ENCODE measurements around the gene EDN1. TPM values are rescaled to one million over a fixed set of nuclear protein-coding genes. Genes with fewer than 3 reads are reported as not detected.

The EDN1 gene
- total RNA-seq, 2 experiments from 2014 or later = 0.10 TPM; not detected in 1

GRCh38 chr6:12291839-12292604, 1.9 kb downstream of the EDN1 start:
- no peaks in the 10 kb centered on the region for H3K9me3 Mint-ChIP-seq
- CTCF ChIA-PET = interaction anchor here (1.0 to 3.4 kb wide), 2 partner anchors 8 to 636 kb away, joined by 3 to 23 read pairs; no protein-coding TSS in a partner anchor

GRCh38 chr6:12293235-12293930, 3.2 kb downstream of the EDN1 start:
- ChIA-PET POLR2A (no interaction called here), CTCF (no interaction called here)
- no peak for DNase-seq
- peaks cover 44% of the 10 kb centered on the region for H3K27me3 Mint-ChIP-seq
- no peaks in the 10 kb centered on the region for H3K9me3 Mint-ChIP-seq
- H3K4me1 Mint-ChIP-seq = peaks cover 20% of the 10 kb centered on the region
- no peak overlapping the region for H3K4me3 Mint-ChIP-seq
- no peak overlapping the region for H3K27ac Mint-ChIP-seq
- no peaks in the 10 kb centered on the region for H3K36me3 Mint-ChIP-seq (ENCODE audit: low read depth)

More at GRCh38 chr6:12291839-12292604, 1.9 kb downstream of the EDN1 start:
- peaks cover 44% of the 10 kb centered on the region for H3K27me3 Mint-ChIP-seq
- POLR2A ChIA-PET = no interaction called here
- peaks cover 20% of the 10 kb centered on the region for H3K4me1 Mint-ChIP-seq
- no peak for DNase-seq
- H3K4me3 Mint-ChIP-seq = no peak overlapping the region
- H3K36me3 Mint-ChIP-seq (ENCODE audit: low read depth) = no peaks in the 10 kb centered on the region
- no peak overlapping the region for H3K27ac Mint-ChIP-seq

- CTCF ChIA-PET = no interaction called here
- Mint-ChIP-seq H3K4me1 (peaks cover 15% of the 10 kb centered on the region), H3K27ac (no peak overlapping the region), H3K9me3 (no peaks in the 10 kb centered on the region), H3K4me3 (no peak overlapping the region), H3K27me3 (peaks cover 41% of the 10 kb centered on the region), H3K36me3 (ENCODE audit: low read depth) (no peaks in the 10 kb centered on the region)
- DNase-seq = no peak
- POLR2A ChIA-PET = no interaction called here
These were observed 4.0 kb downstream of the EDN1 start for GRCh38 chr6:12293931-12294807.

DNA sequence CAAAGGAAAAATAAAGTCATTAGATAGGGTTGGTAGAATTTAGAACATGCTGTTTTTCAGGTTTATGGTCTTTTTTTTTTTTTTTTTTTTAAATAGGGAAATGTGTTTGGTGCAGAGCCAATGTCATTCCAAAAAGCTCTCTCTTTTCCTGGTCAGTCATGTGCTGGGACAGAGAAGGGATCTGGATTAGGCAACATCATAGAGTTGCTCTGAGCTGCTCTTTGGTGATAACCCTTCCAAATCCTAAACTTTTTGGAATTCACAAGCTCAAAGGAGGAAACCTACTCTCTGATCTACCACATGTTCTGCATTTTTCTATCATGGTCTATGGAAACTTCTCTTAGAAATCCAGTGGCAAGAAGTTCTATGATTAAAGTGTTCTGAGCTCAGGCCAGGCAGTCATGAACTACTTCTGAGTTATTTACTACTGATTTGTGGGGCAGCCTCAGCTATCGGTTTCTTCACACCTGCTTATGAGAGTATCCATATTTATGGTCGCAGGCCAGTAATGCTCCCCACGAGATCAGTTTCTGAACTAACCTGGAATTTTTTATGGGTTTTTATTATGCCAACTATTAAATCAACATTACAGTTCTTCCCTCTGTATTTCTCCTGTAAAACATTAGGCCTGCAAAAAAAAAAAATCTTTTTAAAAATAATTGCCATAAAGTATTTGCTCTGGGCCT, 4.8 kb downstream of the EDN1 start:
- Mint-ChIP-seq H3K9me3 (no peaks in the 10 kb centered on the region), H3K4me3 (no peak overlapping the region), H3K36me3 (ENCODE audit: low read depth) (no peaks in the 10 kb centered on the region), H3K4me1 (peaks cover 7% of the 10 kb centered on the region), H3K27me3 (peaks cover 33% of the 10 kb centered on the region), H3K27ac (no peak overlapping the region)
- ChIA-PET POLR2A (no interaction called here), CTCF (no interaction called here)
- no peak for DNase-seq

DNA sequence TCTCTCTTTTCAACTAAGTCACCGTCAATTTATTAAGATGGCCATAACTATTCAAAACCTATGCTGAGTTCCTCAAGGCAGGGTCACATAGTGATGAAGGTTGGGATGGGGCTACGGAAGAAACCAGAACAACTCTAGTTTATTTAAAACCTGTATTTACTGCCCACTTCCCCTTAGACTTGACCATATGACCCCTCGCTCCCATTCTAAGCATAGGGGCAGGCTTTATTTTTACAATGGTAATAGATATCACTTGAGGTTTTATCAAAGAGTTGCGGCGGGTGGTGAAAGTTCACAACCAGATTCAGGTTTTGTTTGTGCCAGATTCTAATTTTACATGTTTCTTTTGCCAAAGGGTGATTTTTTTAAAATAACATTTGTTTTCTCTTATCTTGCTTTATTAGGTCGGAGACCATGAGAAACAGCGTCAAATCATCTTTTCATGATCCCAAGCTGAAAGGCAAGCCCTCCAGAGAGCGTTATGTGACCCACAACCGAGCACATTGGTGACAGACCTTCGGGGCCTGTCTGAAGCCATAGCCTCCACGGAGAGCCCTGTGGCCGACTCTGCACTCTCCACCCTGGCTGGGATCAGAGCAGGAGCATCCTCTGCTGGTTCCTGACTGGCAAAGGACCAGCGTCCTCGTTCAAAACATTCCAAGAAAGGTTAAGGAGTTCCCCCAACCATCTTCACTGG, 5.5 kb downstream of the EDN1 start:
- CTCF ChIA-PET = no interaction called here
- Mint-ChIP-seq H3K27me3 (peaks cover 26% of the 10 kb centered on the region), H3K4me1 (no peaks in the 10 kb centered on the region)

DNA sequence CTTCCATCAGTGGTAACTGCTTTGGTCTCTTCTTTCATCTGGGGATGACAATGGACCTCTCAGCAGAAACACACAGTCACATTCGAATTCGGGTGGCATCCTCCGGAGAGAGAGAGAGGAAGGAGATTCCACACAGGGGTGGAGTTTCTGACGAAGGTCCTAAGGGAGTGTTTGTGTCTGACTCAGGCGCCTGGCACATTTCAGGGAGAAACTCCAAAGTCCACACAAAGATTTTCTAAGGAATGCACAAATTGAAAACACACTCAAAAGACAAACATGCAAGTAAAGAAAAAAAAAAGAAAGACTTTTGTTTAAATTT, 6.1 kb downstream of the EDN1 start:
- Mint-ChIP-seq H3K27me3 (peaks cover 25% of the 10 kb centered on the region), H3K4me3 (no peak overlapping the region), H3K9me3 (no peaks in the 10 kb centered on the region), H3K27ac (no peak overlapping the region), H3K4me1 (no peaks in the 10 kb centered on the region), H3K36me3 (ENCODE audit: low read depth) (no peaks in the 10 kb centered on the region)
- ChIA-PET POLR2A (no interaction called here), CTCF (no interaction called here)
- no peak for DNase-seq

More for the DNA sequence above, 5.5 kb downstream of the EDN1 start:
- Mint-ChIP-seq H3K36me3 (ENCODE audit: low read depth) (no peaks in the 10 kb centered on the region), H3K27ac (no peak overlapping the region), H3K4me3 (no peak overlapping the region), H3K9me3 (no peaks in the 10 kb centered on the region)
- POLR2A ChIA-PET = no interaction called here
- DNase-seq = no peak

GRCh38 chr6:12296604-12297003, 6.4 kb downstream of the EDN1 start:
- no peak for DNase-seq
- Mint-ChIP-seq H3K36me3 (ENCODE audit: low read depth) (no peaks in the 10 kb centered on the region), H3K4me3 (no peak overlapping the region), H3K27me3 (peaks cover 21% of the 10 kb centered on the region), H3K27ac (no peak overlapping the region), H3K4me1 (no peaks in the 10 kb centered on the region), H3K9me3 (no peaks in the 10 kb centered on the region)
- ChIA-PET POLR2A (no interaction called here), CTCF (no interaction called here)

- no peaks in the 10 kb centered on the region for H3K9me3 Mint-ChIP-seq
- no peak overlapping the region for H3K27ac Mint-ChIP-seq
- CTCF ChIA-PET = interaction anchor here (5.1 kb wide), 1 partner anchor 7 kb away, joined by 23 read pairs; the partner anchor contains the start of gene EDN1
- no peaks in the 10 kb centered on the region for H3K36me3 Mint-ChIP-seq (ENCODE audit: low read depth)
- no peak for DNase-seq
- H3K4me3 Mint-ChIP-seq = no peak overlapping the region
- no peaks in the 10 kb centered on the region for H3K4me1 Mint-ChIP-seq
- peaks cover 13% of the 10 kb centered on the region for H3K27me3 Mint-ChIP-seq
- POLR2A ChIA-PET = no interaction called here
These were observed 7.3 kb downstream of the EDN1 start for GRCh38 chr6:12297363-12298016.

GRCh38 chr6:12298017-12298978, 8.1 kb downstream of the EDN1 start:
- POLR2A ChIA-PET = no interaction called here
- DNase-seq = no peak
- Mint-ChIP-seq H3K36me3 (ENCODE audit: low read depth) (no peaks in the 10 kb centered on the region), H3K4me1 (no peaks in the 10 kb centered on the region), H3K9me3 (no peaks in the 10 kb centered on the region), H3K27ac (no peak overlapping the region), H3K27me3 (peaks cover 5% of the 10 kb centered on the region), H3K4me3 (no peak overlapping the region)
- CTCF ChIA-PET = interaction anchor here (5.1 kb wide), 1 partner anchor 8 kb away, joined by 23 read pairs; the partner anchor contains the start of gene EDN1

- no peak overlapping the region for H3K27ac Mint-ChIP-seq
- H3K9me3 Mint-ChIP-seq = no peaks in the 10 kb centered on the region
- no peaks in the 10 kb centered on the region for H3K36me3 Mint-ChIP-seq (ENCODE audit: low read depth)
- POLR2A ChIA-PET = no interaction called here
- no peak overlapping the region for H3K4me3 Mint-ChIP-seq
- H3K27me3 Mint-ChIP-seq = peaks cover 3% of the 10 kb centered on the region
- CTCF ChIA-PET = interaction anchor here (0.6 to 5.1 kb wide), 2 partner anchors 8 to 713 kb away, joined by 3 to 23 read pairs; partner anchors contain the start of gene EDN1
- no peaks in the 10 kb centered on the region for H3K4me1 Mint-ChIP-seq
- no peak for DNase-seq
These were observed 8.8 kb downstream of the EDN1 start for GRCh38 chr6:12298995-12299394.

DNA sequence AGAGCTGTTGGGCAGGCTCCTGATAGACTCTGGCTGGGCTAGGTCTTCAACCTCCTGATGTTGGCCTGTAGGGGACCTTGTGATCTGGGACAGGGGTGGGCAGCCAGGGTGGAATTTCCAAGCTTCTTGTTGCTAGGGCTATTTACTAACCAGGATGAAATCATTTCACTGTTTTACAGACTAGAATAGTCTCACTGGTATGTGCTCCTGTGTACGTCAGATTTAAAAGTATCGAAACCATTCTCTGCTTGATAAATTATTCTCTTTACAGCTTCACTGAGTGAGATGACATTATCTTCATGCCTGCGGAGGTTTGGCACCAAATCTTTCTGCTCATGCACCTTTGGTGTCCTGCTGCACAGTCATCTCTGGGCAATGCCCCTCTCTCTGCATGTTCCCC, 10.9 kb downstream of the EDN1 start:
- H3K4me3 Mint-ChIP-seq = no peak overlapping the region
- DNase-seq = no peak
- H3K27ac Mint-ChIP-seq = no peak overlapping the region
- ChIA-PET POLR2A (no interaction called here), CTCF (interaction anchor here (5.1 kb wide), 1 partner anchor 11 kb away, joined by 23 read pairs; the partner anchor contains the start of gene EDN1)
- H3K4me1 Mint-ChIP-seq = no peaks in the 10 kb centered on the region
- peaks cover 14% of the 10 kb centered on the region for H3K27me3 Mint-ChIP-seq
- H3K36me3 Mint-ChIP-seq (ENCODE audit: low read depth) = no peaks in the 10 kb centered on the region
- H3K9me3 Mint-ChIP-seq = no peaks in the 10 kb centered on the region
